ENCODE results near the gene CUBN. TPM values are rescaled to one million over a fixed set of nuclear protein-coding genes. Genes with fewer than 3 reads are reported as not detected.
"Not testable (repeated sequence)": the region's sequence is repeated elsewhere in the genome, so short reads cannot be mapped to it uniquely, and the experiment has no call there.

Gene CUBN
- polyA plus RNA-seq, 2 of the 4 experiments (the other 2 are of a cell fraction) = 0.08 to 0.28 TPM

- FAIRE-seq (no peak), ATAC-seq (no peak), DNase-seq (ENCODE audit: low read depth in 1 of 2, low spot score in 1 of 2) (no peak)
- Histone ChIP-seq H3K27ac (no peak overlapping the region), H3K4me1 (peaks cover 4% of the 10 kb centered on the region; the same call in 1 of the 3 replicates), H3K4me3 (no peak overlapping the region), H3K9me3 (no peaks in the 10 kb centered on the region), H3K4me2 (no peak overlapping the region)
- TF ChIP-seq SREBF2 (IDR thresholded peaks at IDR 0.05) = no peak
- TF ChIP-seq HOXB5 (CRISPR knock-in tag; IDR thresholded peaks at IDR 0.05) = no peak
- TF ChIP-seq HDAC2 (IDR thresholded peaks at IDR 0.05) = no peak
- TF ChIP-seq NPAS2 (CRISPR knock-in tag; IDR thresholded peaks at IDR 0.05; ENCODE audit: borderline replicate concordance) = no peak
- no peak for TF ChIP-seq RCOR1 (IDR thresholded peaks at IDR 0.05; ENCODE audit: low read depth, low read length)
- 86% methylated on average over 6 of the region's 6 CpGs for WGBS (ENCODE audit: missing lambda C conversion rate)
- CTCF ChIA-PET = interaction anchor here (0.5 to 1.3 kb wide), 2 partner anchors 25 to 153 kb away, joined by 3 read pairs; no protein-coding TSS in a partner anchor
- POLR2A ChIA-PET = no interaction called here
Measured at GRCh38 chr10:17022466-17022825, 107.2 kb downstream of the CUBN start.

GRCh38 chr10:17021656-17022465 is 107.8 kb downstream of the CUBN start:
- no peaks in the 10 kb centered on the region for H3K9me3 ChIP-seq
- ATAC-seq = no peak
- H3K27ac ChIP-seq = no peak overlapping the region
- no peak overlapping the region for H3K4me3 ChIP-seq
- CTCF ChIA-PET = interaction anchor here (0.5 to 1.3 kb wide), 2 partner anchors 26 to 153 kb away, joined by 3 read pairs; no protein-coding TSS in a partner anchor
- FAIRE-seq = no peak
- TF ChIP-seq REST (IDR thresholded peaks at IDR 0.05) (no peak), SREBF2 (IDR thresholded peaks at IDR 0.05) (no peak), HES2 (IDR thresholded peaks at IDR 0.05) (no peak), SMC3 (IDR thresholded peaks at IDR 0.05) (no peak), USF2 (IDR thresholded peaks at IDR 0.05) (no peak), FOSL2 (IDR thresholded peaks at IDR 0.05) (no peak), FOSL2 (CRISPR knock-in tag; IDR thresholded peaks at IDR 0.05) (no peak), ZC3H11A (IDR thresholded peaks at IDR 0.05) (no peak), MYC (IDR thresholded peaks at IDR 0.05; ENCODE audit: borderline replicate concordance, low read length) (no peak), POLR2AphosphoS2 (conservative IDR thresholded peaks at IDR 0.05; ENCODE audit: low read length) (no peak), HOXB13 (CRISPR knock-in tag; IDR thresholded peaks at IDR 0.05; ENCODE audit: low read depth) (no peak), MAZ (IDR thresholded peaks at IDR 0.05; ENCODE audit: borderline replicate concordance, low read depth, low read length) (no peak), EHMT2 (IDR thresholded peaks at IDR 0.05; ENCODE audit: low read depth) (no peak)
- H3K4me1 ChIP-seq = peaks cover 4% of the 10 kb centered on the region; the same call in 1 of the 3 replicates
- POLR2A ChIA-PET = no interaction called here
- H3K4me2 ChIP-seq = no peak overlapping the region
- 74% methylated on average over 10 of the region's 10 CpGs for WGBS (ENCODE audit: missing lambda C conversion rate)
- no peak for DNase-seq (ENCODE audit: low read depth in 1 of 2, low spot score in 1 of 2)

- WGBS (ENCODE audit: missing lambda C conversion rate) = 71% methylated on average over 5 of the region's 5 CpGs
- ChIA-PET CTCF (interaction anchor here (0.6 to 0.9 kb wide), 2 partner anchors 68 to 129 kb away, joined by 3 read pairs; no protein-coding TSS in a partner anchor), POLR2A (no interaction called here)
- FAIRE-seq = no peak
- Histone ChIP-seq H3K9me3 (no peaks in the 10 kb centered on the region), H3K27ac (no peak overlapping the region), H3K4me2 (no peak overlapping the region), H3K4me1 (peaks cover 4% of the 10 kb centered on the region; the same call in 1 of the 3 replicates), H3K4me3 (no peak overlapping the region)
- DNase-seq (ENCODE audit: low read depth in 1 of 2, low spot score in 1 of 2) = no peak
- TF ChIP-seq EP300 (IDR thresholded peaks at IDR 0.05) = no peak
- TF ChIP-seq ZSCAN20 (CRISPR knock-in tag; IDR thresholded peaks at IDR 0.05) = no peak
- TF ChIP-seq HDAC2 (IDR thresholded peaks at IDR 0.05) = no peak
- ATAC-seq = no peak
Measured at GRCh38 chr10:17019696-17020095, 109.9 kb downstream of the CUBN start.

- DNase-seq (ENCODE audit: low read depth in 1 of 2, low spot score in 1 of 2); POLR2A ChIA-PET; FAIRE-seq; H3K4me3 ChIP-seq; H3K27ac ChIP-seq; ATAC-seq; H3K4me1 ChIP-seq; H3K4me2 ChIP-seq; H3K9me3 ChIP-seq: not testable (repeated sequence)
- CTCF ChIA-PET = interaction anchor here (1.1 kb wide), 1 partner anchor 186 kb away, joined by 3 read pairs; no protein-coding TSS in a partner anchor
- 0% methylated on average over 2 of the region's 2 CpGs for WGBS (ENCODE audit: missing lambda C conversion rate)
Measured at GRCh38 chr10:17013131-17013983, 116.3 kb downstream of the CUBN start.

GRCh38 chr10:17012731-17013130 is 116.9 kb downstream of the CUBN start:
- DNase-seq (ENCODE audit: low read depth in 1 of 2, low spot score in 1 of 2); H3K4me3 ChIP-seq; H3K9me3 ChIP-seq; H3K27ac ChIP-seq; H3K4me1 ChIP-seq; H3K4me2 ChIP-seq; POLR2A ChIA-PET; ATAC-seq; FAIRE-seq; CTCF ChIA-PET: not testable (repeated sequence)
